ENCODE measurements around the gene PGM5. TPM values are rescaled to one million over a fixed set of nuclear protein-coding genes. Genes with fewer than 3 reads are reported as not detected.

PGM5 gene
- total RNA-seq, 1 donor, result 2.6 TPM

DNA sequence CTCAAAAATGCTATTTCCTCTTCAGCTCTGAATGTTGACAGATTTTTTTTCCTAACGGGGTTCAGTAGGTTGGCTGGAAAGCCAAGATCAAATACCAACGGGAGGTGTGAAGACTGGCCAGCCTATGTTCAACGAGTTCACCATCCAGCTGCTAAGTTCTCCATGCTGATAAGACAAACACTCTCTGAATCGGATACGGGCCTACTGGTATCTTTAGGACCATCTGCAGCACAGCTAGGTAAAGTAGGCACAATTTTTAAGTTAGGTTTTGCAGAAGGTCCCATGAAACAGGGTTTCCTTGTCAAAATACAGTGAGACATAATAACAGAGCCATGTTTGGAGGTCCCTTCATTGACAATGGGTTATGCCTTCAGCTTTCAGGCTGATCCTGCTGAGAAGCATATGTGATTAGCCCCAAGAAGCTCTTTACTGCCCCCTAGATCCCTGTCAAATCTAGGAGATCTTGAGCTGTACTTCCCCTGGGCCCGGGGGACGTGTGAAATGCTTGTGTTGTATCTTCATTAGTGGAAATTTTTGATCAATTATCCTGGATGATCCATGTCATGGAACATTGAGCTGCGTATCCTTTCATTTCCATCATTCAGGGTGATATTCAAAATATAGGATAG, 60.6 kb downstream of the PGM5 start:
- DNase-seq (ENCODE audit: low read depth), result peak; percentile 8
- H3K4me3 ChIP-seq (ENCODE audit: low read depth, low read length), result no peak overlapping the region
- TF ChIP-seq, protein P1, sequence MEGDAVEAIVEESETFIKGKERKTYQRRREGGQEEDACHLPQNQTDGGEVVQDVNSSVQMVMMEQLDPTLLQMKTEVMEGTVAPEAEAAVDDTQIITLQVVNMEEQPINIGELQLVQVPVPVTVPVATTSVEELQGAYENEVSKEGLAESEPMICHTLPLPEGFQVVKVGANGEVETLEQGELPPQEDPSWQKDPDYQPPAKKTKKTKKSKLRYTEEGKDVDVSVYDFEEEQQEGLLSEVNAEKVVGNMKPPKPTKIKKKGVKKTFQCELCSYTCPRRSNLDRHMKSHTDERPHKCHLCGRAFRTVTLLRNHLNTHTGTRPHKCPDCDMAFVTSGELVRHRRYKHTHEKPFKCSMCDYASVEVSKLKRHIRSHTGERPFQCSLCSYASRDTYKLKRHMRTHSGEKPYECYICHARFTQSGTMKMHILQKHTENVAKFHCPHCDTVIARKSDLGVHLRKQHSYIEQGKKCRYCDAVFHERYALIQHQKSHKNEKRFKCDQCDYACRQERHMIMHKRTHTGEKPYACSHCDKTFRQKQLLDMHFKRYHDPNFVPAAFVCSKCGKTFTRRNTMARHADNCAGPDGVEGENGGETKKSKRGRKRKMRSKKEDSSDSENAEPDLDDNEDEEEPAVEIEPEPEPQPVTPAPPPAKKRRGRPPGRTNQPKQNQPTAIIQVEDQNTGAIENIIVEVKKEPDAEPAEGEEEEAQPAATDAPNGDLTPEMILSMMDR (IDR thresholded peaks at IDR 0.05; ENCODE audit: insufficient read depth, low read depth, low read length), result peak; percentile 47

DNA sequence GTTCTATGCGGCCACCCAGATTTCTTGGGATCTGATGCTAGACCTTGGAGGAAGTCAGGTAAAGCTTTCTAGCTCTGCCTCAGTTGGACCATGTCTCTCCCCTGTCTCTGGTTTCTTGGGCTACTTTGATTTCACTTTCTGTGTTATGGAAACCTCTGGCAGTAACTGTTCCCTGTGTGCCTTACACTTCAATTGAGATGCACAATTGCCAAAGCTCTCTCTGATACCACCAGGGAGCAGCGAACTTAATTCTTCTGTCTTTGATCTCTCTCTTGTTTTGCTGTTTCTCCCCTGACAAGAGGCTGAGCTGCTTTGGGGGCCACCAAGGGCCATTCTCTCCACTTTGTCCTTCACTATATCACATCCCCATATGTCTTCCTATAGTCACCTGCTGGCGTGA, 61.4 kb downstream of the PGM5 start:
- TF ChIP-seq, protein P1 (IDR thresholded peaks at IDR 0.05; ENCODE audit: insufficient read depth, low read depth, low read length), result no peak
- H3K4me3 ChIP-seq (ENCODE audit: low read depth, low read length), result no peak overlapping the region
- DNase-seq (ENCODE audit: low read depth), result no peak

DNA sequence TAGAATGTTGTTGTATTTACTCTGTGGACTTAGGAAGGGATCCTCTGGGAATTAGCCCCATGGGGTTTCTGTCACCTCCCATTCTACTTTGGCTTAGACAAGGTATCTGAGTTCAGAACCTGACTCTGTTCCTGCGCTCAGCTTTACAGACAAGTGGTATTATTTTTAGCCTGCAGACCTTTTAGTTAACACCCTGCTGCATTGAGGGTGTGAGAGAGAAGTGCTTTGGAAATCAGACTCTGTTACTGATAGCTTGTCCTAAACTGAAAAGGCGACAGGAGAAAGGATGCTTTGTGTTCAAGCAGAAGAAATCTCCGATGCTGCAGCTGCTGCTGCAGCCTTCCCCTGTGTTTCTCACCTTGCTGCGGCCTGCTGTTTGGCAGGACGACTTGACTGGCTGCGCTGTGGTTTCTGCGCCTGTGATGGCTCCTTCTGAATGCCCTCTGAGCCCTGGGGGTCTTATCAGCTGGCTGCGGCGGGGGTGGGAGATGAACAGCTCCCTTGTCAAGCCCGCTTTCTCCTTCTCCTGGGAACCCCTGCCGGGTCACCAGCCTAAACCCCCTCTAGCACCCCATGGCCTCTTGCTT, 61.9 kb downstream of the PGM5 start:
- no peak overlapping the region for H3K4me3 ChIP-seq (ENCODE audit: low read depth, low read length)
- TF ChIP-seq, protein P1 (IDR thresholded peaks at IDR 0.05; ENCODE audit: insufficient read depth, low read depth, low read length), result no peak
- DNase-seq (ENCODE audit: low read depth), result no peak

DNA sequence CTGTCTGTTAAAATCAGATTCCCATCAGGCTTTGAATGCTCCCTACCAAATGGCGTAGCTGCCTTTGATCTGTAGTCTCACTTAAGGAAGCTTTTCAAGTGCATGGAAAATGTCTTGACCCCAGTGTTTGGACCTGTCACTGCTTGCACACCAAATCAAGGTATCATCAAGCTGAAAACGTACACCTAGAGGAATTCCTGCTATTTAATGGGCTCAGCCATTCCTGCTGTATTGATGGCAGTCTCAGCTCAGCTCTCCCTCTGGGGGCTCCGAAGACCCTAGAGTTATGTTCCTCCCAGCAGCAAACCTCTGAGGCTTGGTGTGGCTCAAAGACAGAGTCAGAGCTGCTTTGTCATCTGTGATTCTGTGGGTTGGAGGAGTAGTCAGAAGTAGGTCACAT, 63.5 kb downstream of the PGM5 start:
- TF ChIP-seq, protein P1 (IDR thresholded peaks at IDR 0.05; ENCODE audit: insufficient read depth, low read depth, low read length), result no peak
- H3K4me3 ChIP-seq (ENCODE audit: low read depth, low read length), result no peak overlapping the region

DNA sequence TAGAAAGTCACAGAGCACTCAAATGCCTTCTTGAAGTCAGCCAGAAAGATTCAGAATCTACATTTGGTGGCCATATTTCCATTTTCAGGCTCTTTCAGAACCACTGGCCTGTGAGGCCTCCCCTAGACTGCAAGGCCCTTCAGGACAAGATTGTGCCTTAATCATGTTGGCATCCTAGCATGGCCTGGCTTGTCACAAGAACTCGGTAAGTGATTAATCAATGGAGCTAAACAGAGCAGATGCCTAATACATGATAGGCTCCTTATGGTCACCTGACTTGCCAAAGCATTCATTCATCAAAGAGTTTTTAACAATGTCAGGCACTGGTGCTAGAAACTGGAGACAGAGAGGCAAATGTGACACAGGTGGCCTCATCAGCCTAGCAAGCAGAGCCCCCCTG, 70.3 kb downstream of the PGM5 start:
- DNase-seq (ENCODE audit: low read depth), result no peak
- TF ChIP-seq, protein P1 (IDR thresholded peaks at IDR 0.05; ENCODE audit: insufficient read depth, low read depth, low read length), result no peak
- H3K4me3 ChIP-seq (ENCODE audit: low read depth, low read length), result no peak overlapping the region

More for the DNA sequence above, 63.5 kb downstream of the PGM5 start:
- DNase-seq (ENCODE audit: low read depth), result no peak

DNA sequence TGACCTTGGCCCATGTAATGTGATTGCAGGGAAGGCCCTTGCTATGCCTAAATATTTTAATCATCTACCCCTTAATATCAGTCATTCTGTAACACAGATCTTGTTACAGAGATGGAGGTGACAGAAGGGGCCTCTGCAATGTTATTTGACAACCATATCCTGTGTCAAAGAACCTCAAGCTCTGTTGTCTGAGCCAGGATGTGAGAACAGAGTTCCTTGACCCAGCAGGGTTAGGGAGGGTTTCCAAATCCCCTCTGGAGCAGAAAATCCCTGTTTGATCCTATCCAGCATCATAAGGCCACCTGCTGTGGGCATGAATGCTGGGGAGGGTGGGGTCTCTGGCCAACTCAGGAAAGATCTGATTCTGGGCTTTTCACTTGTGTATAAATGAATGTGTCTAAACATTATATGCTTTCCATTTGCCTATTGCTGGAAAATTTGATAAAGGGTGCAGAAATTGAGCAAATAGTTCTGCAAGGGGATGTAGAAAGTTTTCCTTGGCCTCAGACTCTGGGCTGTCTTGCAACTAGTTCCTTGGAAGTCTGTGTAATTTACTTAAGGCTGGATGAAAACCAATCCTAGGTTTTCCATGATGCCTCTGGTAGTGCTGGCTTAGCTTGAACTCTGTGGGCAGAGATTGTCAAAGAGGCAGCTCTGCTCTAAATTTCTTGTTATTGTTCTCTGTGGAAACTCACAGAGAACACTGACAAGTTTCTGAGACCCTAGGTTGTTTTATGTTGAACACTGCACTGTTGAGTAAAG, 71.0 kb downstream of the PGM5 start:
- no peak for DNase-seq (ENCODE audit: low read depth)

More for the DNA sequence above, 71.0 kb downstream of the PGM5 start:
- H3K4me3 ChIP-seq (ENCODE audit: low read depth, low read length), result no peak overlapping the region
- TF ChIP-seq, protein P1 (IDR thresholded peaks at IDR 0.05; ENCODE audit: insufficient read depth, low read depth, low read length), result no peak
